ENCODE measurements around the gene ST7L.

ST7L gene

DNA sequence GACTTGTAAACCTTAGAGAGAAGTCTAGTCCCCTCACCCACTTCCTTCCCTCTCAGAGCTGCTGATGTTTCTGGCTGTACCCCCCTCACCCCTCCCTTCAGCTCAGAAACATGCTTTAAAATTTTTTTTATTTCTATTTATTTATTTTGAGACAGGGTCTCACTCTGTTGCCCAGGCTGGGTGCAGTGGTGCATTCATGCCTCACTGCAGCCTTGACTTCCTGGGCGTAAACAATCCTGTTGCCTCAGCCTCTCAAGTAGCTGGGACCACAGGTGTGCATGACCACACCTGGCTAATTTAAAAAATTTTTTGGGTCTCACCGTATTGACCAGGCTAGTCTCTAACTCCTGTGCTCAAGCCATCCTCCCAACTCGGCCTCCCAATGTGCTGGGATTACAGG, 113.1 kb downstream of the ST7L start:
- TF ChIP-seq, protein P1, sequence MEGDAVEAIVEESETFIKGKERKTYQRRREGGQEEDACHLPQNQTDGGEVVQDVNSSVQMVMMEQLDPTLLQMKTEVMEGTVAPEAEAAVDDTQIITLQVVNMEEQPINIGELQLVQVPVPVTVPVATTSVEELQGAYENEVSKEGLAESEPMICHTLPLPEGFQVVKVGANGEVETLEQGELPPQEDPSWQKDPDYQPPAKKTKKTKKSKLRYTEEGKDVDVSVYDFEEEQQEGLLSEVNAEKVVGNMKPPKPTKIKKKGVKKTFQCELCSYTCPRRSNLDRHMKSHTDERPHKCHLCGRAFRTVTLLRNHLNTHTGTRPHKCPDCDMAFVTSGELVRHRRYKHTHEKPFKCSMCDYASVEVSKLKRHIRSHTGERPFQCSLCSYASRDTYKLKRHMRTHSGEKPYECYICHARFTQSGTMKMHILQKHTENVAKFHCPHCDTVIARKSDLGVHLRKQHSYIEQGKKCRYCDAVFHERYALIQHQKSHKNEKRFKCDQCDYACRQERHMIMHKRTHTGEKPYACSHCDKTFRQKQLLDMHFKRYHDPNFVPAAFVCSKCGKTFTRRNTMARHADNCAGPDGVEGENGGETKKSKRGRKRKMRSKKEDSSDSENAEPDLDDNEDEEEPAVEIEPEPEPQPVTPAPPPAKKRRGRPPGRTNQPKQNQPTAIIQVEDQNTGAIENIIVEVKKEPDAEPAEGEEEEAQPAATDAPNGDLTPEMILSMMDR (IDR thresholded peaks at IDR 0.05; ENCODE audit: extremely low read depth, missing control alignments): no peak
- no peak for DNase-seq (ENCODE audit: low spot score)

DNA sequence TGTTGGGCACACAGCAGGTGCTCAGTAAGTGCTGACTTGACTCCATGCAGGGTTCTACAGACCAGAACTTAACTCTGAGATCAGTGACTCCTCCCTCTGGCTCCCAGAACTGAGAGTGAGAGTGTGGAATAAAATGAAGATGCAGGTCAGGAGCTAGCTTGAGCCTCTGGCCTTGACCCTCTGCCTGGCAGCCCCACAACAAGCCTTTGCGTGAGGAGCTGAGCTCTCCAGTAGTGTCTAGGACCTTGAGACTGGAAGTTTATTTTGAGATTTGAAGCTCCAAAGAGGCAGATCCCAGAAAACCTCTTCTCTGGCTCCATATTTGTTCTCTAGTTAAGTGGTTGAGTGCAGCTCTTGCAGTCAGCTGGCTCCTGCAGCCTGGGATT, 113.5 kb downstream of the ST7L start:
- TF ChIP-seq, protein P1 (IDR thresholded peaks at IDR 0.05; ENCODE audit: extremely low read depth, missing control alignments): no peak
- DNase-seq (ENCODE audit: low spot score): no peak

- TF ChIP-seq, protein P1 (IDR thresholded peaks at IDR 0.05; ENCODE audit: extremely low read depth, missing control alignments): no peak
- DNase-seq (ENCODE audit: low spot score): no peak
Observed at GRCh38 chr1:112504661-112505399, 114.1 kb downstream of the ST7L start.

DNA sequence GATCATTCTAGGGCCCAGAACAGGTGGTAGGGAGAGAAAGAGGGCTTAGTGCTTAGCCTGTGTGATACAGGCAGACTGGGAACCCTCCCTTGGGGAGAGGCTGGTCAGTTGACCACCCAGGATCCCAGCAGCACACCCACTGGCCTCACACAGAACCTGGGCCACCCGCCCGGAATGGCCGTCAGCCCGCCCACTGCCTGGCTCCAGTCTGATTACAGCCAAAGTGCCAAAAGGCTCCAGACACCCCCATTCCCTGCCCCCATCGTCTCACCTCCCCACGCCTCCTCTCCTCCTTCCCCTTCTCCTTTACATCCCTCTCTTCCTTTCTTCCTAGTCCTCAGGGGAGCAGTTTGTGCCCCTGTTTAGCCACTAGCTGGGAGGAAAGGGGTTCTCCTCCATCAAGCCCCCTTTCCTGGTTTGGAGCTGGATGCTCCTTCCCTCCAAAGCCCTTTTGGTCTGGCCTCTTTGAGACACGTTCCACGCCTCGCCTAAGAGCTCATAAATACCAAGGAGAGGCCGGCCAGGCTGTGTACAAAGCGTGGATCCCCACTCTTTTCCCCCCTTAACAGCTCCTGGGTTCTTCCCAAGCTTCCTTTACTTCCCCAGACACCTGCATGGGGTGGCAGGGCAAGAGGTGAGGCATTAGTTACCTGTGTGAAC, 114.8 kb downstream of the ST7L start:
- DNase-seq (ENCODE audit: low spot score): no peak
- TF ChIP-seq, protein P1 (IDR thresholded peaks at IDR 0.05; ENCODE audit: extremely low read depth, missing control alignments): no peak

DNA sequence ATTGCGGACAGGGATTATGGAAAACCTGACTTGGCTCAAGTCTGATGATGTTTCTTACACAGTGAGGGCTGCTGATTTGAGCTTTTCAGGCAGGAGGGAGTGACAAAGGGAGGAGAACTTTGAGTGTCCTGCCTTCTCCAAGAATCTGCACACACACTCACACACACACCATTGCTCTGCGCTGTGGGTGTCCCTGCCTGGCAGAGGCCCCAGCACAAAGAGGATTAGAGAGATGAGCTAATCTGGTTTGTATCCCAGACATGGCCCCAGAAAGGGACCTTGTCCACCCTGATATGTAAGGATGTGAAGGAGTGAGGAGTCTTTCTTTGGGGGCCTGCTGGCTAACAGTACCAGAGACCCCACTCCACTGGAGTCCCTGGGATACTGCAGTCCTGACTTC, 116.1 kb downstream of the ST7L start:
- TF ChIP-seq, protein P1 (IDR thresholded peaks at IDR 0.05; ENCODE audit: extremely low read depth, missing control alignments): no peak
- DNase-seq (ENCODE audit: low spot score): no peak

DNA sequence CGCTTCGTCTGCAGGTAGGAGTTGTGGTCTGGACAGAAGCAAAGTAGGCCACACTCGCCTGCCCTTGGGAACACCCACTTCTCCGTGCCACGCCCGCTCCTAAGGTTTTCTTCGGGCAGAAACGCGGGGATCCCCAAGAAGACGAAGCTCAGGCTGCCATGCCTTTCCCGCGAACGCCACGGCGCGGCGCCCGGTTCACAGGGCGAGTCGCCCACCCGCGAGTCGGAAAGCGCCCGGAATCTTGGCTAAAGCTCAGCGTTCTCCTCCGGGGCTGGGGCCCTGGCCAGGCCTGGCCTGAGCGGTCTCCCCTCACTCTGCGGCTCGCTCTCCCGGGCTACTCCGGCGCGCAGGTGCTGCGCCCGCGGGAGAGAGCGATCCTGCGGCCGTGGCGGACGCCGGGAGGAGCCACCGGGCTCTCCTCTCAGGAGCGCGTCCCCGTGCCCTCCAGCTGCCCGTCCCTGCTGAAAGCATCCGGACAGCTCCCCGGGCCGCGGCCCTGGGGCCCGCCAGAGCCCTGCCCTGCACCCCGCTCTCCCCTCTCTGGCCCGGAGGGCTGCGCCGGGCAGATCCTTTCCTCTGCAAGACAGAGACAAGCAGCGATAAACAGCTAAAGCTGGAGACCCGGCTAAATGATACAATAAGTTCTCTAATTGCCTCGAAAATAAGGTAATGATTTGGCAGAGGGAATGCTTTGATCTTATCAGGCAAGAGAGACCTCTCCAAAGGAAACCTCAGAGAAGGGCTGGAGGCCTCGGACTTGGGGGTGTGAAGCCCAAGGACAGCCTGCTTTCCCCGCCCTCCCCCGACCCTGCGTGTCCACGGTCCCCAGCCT, 116.9 kb downstream of the ST7L start:
- peak; percentile 76 for DNase-seq (ENCODE audit: low spot score)

More for the DNA sequence above, 116.9 kb downstream of the ST7L start:
- TF ChIP-seq, protein P1 (IDR thresholded peaks at IDR 0.05; ENCODE audit: extremely low read depth, missing control alignments): peak; percentile 63

Data from GM20000 (cell line).